ENCODE measurements around the gene MPST. TPM values are rescaled to one million over a fixed set of nuclear protein-coding genes. Genes with fewer than 3 reads are reported as not detected.

The MPST gene
- total RNA-seq, 1 experiment from 2014 or later: 192 TPM

GRCh38 chr22:37018086-37018814, 1.3 kb upstream of the MPST start:
- DNase-seq (ENCODE audit: low read depth): no peak
- in situ Hi-C loops (cut with HindIII; ENCODE audit: low pct_unique_long_range_greater_than_20kb, low sequenced_read_pairs): no loop called here

GRCh38 chr22:37018815-37019308, 680 bp upstream of the MPST start:
- DNase-seq (ENCODE audit: low read depth): peak; percentile 58
- in situ Hi-C loops (cut with HindIII; ENCODE audit: low pct_unique_long_range_greater_than_20kb, low sequenced_read_pairs): no loop called here

- peak; percentile 35 for DNase-seq (ENCODE audit: low read depth)
- in situ Hi-C loops (cut with HindIII; ENCODE audit: low pct_unique_long_range_greater_than_20kb, low sequenced_read_pairs): no loop called here
These were observed 594 bp downstream of the MPST start for GRCh38 chr22:37020192-37020479.

- DNase-seq (ENCODE audit: low read depth): no peak
- in situ Hi-C loops (cut with HindIII; ENCODE audit: low pct_unique_long_range_greater_than_20kb, low sequenced_read_pairs): no loop called here
These were observed 1.5 kb downstream of the MPST start for GRCh38 chr22:37021041-37021440.

GRCh38 chr22:37021710-37022482, 2.4 kb downstream of the MPST start:
- in situ Hi-C loops (cut with HindIII; ENCODE audit: low pct_unique_long_range_greater_than_20kb, low sequenced_read_pairs): no loop called here
- DNase-seq (ENCODE audit: low read depth): no peak

- DNase-seq (ENCODE audit: low read depth): no peak
- in situ Hi-C loops (cut with HindIII; ENCODE audit: low pct_unique_long_range_greater_than_20kb, low sequenced_read_pairs): no loop called here
These were observed 3.2 kb downstream of the MPST start for GRCh38 chr22:37022483-37023337.

GRCh38 chr22:37023743-37024338, 4.3 kb downstream of the MPST start:
- DNase-seq (ENCODE audit: low read depth): no peak
- in situ Hi-C loops (cut with HindIII; ENCODE audit: low pct_unique_long_range_greater_than_20kb, low sequenced_read_pairs): no loop called here

- DNase-seq (ENCODE audit: low read depth): no peak
- in situ Hi-C loops (cut with HindIII; ENCODE audit: low pct_unique_long_range_greater_than_20kb, low sequenced_read_pairs): no loop called here
These were observed 5.0 kb downstream of the MPST start for GRCh38 chr22:37024339-37025157.

GRCh38 chr22:37025500-37026070, 6.0 kb downstream of the MPST start:
- DNase-seq (ENCODE audit: low read depth): no peak
- in situ Hi-C loops (cut with HindIII; ENCODE audit: low pct_unique_long_range_greater_than_20kb, low sequenced_read_pairs): no loop called here

GRCh38 chr22:37026325-37026724, 6.8 kb downstream of the MPST start:
- in situ Hi-C loops (cut with HindIII; ENCODE audit: low pct_unique_long_range_greater_than_20kb, low sequenced_read_pairs): no loop called here
- DNase-seq (ENCODE audit: low read depth): no peak

- in situ Hi-C loops (cut with HindIII; ENCODE audit: low pct_unique_long_range_greater_than_20kb, low sequenced_read_pairs): no loop called here
- no peak for DNase-seq (ENCODE audit: low read depth)
These were observed 8.0 kb downstream of the MPST start for GRCh38 chr22:37027556-37027955.

- DNase-seq (ENCODE audit: low read depth): no peak
- in situ Hi-C loops (cut with HindIII; ENCODE audit: low pct_unique_long_range_greater_than_20kb, low sequenced_read_pairs): no loop called here
These were observed 9.4 kb downstream of the MPST start for GRCh38 chr22:37028692-37029674.

- in situ Hi-C loops (cut with HindIII; ENCODE audit: low pct_unique_long_range_greater_than_20kb, low sequenced_read_pairs): no loop called here
- DNase-seq (ENCODE audit: low read depth): no peak
These were observed 11.2 kb downstream of the MPST start for GRCh38 chr22:37030560-37031281.

GRCh38 chr22:37032134-37032534, 12.6 kb downstream of the MPST start:
- DNase-seq (ENCODE audit: low read depth): peak; percentile 31
- in situ Hi-C loops (cut with HindIII; ENCODE audit: low pct_unique_long_range_greater_than_20kb, low sequenced_read_pairs): no loop called here

- in situ Hi-C loops (cut with HindIII; ENCODE audit: low pct_unique_long_range_greater_than_20kb, low sequenced_read_pairs): no loop called here
- DNase-seq (ENCODE audit: low read depth): peak; percentile 88
These were observed 13.3 kb downstream of the MPST start for GRCh38 chr22:37032535-37033460.

Measured in Caki2 (cell line).